Measurements from ENCODE around the gene RNFT2.

RNFT2 gene

DNA sequence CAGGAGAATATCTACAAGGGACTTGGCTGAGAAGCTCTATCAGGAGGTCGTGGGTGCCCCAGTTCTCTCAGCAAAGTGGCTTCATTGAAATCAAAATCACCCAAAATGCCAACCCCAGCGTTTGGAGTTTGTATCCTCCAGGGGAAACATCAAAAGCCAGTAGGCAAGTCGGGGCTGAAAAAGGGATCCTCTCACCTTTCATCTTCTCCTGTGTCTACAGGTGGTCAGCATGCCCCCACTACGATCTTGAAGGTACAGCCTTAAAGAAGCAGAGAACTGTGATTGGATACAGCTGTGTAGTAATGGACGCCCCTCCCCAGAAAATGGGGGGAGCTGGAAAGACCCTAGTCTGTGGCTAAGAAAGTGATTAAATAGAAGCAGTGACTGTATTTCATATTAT, 121.0 kb downstream of the RNFT2 start:
- H3K4me3 ChIP-seq (ENCODE audit: low read depth, low read length): no peak overlapping the region
- no peak for DNase-seq (ENCODE audit: low read depth)

DNA sequence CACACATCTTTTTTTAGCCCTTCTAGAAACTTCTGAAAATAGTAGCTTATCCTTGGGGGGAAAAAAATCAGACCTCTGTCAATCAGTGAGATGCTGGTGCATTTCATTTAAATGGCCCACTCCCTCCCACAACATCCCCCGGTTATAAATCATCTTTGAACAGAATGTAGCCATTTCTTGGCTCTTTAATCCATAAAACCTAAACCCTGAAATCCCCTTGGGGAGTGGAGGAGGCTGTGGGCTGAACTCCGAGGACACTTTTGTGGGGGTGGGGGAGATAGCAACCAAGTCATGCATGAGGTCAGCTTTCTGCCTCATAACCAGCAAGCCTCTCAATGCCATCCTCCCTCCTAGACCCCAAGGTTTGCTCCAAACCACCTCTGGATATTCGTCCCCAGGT, 122.1 kb downstream of the RNFT2 start:
- DNase-seq (ENCODE audit: low read depth): no peak
- peak overlapping the region; percentile 26 for H3K4me3 ChIP-seq (ENCODE audit: low read depth, low read length)

DNA sequence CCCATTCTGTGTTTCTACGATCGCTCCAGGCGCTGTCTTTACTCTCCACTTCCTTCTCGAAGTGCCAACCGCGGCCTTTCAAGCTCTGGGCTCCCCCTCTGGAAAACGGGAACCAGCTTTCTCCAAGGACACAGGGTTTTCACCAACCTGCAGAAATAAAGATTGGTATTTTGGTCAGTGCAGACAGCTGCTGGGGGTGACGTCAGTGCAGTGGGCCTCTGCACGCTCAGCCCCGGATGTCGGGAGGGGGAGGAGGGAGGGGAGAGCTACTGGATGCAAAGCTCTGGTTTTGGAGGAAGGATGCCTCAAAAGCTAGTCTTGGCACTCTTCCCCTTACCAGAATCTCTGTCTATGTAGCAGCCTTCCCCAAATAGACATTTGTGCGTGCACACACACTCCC, 123.2 kb downstream of the RNFT2 start:
- peak overlapping the region; percentile 13 for H3K4me3 ChIP-seq (ENCODE audit: low read depth, low read length)
- peak; percentile 50 for DNase-seq (ENCODE audit: low read depth)

DNA sequence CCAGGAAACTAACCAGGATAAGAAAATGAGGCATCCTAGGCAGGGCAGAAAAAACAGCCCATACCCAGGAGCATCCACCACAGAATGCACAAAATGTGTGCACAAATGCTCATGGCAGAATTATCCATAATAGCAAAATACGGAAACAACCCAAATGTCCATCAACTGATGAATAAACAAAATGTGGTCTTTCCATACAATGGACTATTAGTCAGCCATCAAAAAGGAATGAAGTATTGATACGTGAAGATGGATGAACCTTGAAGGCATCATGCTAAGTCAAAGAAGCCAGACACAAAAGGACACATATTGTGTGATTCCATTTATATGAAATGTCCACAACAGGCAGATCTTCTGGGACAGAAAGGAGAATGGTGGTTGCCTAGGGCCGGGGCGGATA, 124.1 kb downstream of the RNFT2 start:
- H3K4me3 ChIP-seq (ENCODE audit: low read depth, low read length): no peak overlapping the region
- DNase-seq (ENCODE audit: low read depth): no peak

DNA sequence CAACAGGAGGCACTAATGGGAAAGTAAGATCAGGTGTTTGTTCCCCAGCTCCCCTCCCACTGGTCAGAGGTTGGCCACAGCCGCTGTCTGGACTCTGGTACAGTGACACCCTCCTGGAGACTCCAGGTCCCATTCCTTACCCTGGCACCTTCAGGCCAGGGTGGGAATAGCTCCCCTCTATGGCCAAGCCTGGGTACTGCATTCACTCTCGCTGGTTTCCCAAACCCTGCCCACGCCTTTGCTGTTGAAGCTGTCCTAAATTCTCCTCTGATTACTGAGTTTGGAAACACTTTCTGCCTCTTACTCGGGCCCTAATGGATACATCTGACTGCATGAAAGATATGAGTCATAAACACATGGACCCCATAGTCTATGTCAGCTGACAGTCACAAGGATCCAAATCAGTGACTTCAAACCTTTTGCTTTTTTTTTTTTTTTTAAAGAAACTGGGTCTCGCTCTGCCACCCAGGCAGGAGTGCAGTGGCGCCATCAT, 125.2 kb downstream of the RNFT2 start:
- no peak for DNase-seq (ENCODE audit: low read depth)
- no peak overlapping the region for H3K4me3 ChIP-seq (ENCODE audit: low read depth, low read length)

DNA sequence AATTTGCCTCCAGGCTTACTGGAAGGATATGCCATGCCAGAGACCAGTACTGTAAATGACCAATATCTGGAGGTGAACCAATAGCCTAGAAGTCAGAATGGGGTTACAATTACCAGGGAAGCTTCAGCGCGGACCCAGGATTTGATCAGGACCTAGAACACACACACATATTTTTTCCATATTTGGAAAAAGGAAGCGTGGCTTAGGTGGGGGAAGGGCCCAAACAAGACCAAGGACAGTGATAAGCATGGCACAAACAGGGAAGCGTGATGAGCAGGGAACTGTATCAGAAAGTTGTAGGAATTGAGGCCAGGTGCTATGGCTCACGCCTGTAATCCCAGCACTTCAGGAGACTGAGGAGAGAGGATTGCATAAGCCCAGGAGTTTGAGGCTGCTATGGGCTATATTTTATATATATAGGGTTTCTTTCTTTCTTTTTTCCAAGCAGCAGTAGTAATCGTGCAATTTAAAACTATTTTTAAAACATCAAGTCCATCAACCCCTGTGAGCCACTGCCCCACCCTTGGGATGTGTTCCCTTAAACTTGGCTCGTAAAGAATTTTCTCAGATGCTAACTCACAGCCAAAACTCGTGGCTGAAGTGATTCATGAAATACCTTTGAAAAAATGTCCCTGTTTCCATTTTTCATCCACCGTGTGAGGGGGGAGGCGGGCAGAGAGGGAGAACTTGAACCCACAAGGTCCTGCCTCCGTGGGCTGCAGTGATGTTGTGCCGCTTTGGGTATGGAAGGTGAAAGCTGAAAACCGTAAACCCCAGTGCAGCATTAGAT, 126.5 kb downstream of the RNFT2 start:
- no peak overlapping the region for H3K4me3 ChIP-seq (ENCODE audit: low read depth, low read length)
- DNase-seq (ENCODE audit: low read depth): peak; percentile 39

DNA sequence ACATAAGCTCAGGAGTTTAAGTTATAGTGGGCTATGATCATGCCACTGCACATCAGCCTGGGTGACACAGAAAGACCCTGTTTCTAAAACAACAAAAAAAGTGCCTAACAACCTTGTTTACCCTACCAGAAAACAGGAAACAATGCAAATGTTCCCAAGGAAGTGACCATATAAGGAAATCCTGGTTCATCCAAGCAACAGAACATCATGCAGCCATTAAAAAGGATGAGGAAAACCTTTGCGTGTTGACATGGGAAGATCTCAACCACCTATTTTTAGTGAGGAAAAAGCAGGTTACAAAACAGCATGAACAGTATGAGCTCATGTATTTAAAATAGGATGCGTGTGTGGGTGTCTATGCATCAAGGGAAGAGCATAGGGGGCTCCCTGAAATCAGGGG, 129.4 kb downstream of the RNFT2 start:
- DNase-seq (ENCODE audit: low read depth): no peak
- H3K4me3 ChIP-seq (ENCODE audit: low read depth, low read length): no peak overlapping the region

DNA sequence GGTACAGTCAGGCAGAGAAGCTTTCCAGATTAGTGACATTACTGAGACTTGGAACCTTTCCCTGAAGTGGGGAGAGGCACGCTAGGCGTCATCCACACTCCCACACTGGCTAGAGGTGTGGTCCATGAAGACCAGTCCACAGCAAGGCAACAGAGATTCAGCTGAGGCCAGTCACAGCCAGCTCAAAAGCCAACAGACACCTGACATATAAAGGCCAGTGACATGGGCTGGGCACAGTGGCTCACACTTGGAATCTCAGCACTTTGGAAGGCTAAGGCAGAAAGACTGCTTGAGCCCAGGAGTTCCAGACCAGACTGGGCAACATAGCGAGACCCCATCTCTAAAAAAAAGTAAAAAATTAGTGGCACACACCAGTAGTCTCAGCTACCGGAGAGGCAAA, 132.2 kb downstream of the RNFT2 start:
- no peak for DNase-seq (ENCODE audit: low read depth)

DNA sequence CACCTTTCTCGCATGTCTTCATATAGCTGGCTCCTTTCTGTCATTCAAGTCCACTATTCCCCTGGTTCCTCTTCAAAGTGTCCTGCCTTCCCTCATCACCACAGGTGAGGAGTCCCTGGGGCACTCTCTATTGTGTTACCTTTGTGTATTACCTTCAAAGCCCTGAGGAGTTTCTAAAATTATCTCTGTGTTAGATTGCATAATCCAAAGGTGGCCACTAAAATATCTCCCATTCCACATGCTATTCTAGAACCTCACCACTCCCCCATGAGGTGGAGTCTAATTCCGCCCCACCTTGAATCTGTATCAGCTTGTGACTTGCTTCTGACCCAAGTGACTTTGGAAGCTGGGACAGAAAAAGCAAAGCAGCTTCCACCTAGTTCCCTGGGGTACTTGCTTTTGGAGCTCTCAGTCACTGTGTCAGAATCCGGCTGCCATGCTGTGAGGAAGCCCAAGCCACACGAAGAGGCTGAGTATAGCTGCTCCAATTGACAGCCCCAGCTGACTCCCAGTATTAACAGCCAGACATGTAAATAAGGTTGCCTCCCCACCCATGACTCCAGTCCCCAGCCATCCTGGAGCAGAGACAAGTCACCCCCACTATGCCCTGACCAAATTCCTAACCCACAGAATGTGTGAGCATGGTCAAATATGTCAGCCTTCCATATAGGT, 136.3 kb downstream of the RNFT2 start:
- no peak overlapping the region for H3K4me3 ChIP-seq (ENCODE audit: low read depth, low read length)
- no peak for DNase-seq (ENCODE audit: low read depth)

More for the DNA sequence above, 132.2 kb downstream of the RNFT2 start:
- H3K4me3 ChIP-seq (ENCODE audit: low read depth, low read length): no peak overlapping the region

DNA sequence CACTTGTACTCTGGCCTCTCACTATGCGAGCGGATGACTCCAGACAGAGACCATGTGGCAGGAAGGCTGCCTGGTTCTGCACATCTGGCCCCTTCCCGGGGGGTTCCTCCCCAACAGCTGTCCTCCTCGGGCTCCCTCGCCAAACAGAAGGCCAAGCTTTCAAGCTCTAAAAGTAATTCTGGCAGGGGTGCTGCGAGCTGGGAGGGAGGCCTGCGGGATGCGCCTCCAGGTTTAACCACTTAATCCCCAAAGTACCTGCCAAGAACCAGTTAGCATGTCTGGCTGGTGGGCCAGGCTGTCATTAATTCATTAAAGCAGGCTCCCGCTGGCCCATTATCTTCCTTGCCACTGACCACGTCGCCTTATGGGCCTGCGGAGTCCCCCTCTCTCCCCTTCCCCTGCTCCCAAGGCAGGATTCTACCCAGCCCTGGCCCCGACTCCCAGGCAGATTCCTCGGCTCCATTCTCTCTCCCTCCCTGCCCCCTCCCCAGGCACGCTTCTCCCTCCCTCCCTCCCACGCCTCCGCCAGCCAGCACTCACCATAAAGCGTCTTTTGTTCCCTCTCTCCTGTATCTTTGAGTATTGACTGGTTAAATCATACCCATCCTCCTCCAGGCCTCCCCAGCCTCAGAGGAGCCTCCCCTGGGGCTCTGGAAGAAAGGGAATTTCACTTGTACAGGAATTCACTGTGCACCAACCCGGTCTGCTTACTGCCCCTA, 138.2 kb downstream of the RNFT2 start:
- no peak overlapping the region for H3K4me3 ChIP-seq (ENCODE audit: low read depth, low read length)

DNA sequence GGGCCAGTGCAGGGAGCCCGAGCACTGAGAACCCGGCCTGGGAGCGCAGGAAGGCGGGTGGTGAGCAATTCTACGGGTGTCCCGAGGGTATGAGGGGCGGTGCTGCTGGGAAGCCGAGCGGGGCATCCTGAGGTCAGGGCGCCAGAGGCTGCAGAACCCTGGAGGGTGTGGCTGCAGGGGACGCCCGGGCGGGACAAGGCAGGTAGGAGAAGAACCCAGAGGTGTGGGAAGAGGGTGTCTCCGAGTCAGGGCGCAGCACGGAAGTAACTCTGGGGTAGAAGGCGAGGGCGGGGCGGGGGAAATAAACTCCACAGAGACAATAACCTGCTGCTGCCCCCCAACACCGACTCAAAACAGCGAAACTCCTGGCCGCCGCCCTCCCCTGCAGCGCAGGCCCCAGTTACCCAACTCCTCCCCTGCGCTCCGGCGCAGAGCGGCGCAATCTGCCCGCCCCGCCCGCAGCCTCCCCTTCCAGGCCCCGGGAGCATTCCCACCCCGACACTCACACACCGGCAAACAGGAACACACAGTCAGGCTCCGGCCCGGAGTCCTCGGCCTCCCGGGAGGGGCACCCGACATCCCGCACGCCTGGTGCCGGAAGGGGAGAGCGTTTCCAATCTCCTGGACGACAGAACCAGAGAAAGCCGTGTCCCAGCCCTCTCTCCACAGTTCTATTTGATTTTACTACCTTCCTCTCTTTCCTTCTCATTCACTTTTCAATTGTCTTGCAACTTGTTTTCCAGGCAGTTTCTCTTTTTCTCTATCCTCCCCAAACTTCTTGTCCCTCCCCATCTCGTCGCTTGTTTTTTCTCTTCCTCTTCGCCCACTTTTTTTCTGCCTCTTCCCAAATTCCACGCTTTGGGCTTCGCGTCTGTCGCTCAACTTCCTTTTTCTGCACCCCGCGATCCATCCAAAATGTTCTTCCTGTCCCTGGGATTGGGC, 140.7 kb downstream of the RNFT2 start:
- no peak for DNase-seq (ENCODE audit: low read depth)
- H3K4me3 ChIP-seq (ENCODE audit: low read depth, low read length): peak overlapping the region; percentile 6

More for the DNA sequence above, 138.2 kb downstream of the RNFT2 start:
- no peak for DNase-seq (ENCODE audit: low read depth)

DNA sequence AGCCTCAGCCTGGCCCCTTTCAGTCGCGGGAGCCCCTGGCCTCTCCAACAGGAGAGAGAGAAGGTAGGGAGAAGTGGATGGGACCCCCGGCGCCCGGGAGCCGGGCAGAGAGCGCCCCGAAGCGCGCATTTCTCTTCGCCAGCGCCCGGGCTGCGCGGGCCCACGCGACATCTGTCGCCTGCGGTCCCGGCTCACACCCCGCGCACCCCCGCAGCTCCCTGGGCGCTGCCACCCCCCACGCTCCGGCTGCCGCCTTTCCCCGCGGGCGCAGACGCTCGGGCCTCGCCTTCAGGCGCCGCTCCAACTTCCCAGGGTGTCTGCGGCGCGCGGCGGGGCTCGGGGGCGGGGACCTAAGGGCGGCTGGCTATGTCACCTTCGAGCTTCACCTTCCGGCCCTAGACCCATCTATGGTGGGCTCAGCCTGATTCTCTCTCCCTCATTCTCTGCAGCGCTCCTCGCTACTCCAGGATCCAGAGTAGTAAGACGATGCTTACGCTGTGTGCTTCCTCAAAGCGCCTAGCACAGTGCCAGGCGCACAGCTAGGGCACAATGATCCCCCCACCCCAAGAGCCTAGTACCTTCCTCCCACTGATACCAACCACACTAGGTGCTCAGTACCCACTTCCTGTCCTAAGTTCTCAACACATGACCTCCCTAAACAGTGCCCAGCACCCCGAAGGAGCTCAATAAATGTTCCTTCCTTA, 141.5 kb downstream of the RNFT2 start:
- H3K4me3 ChIP-seq (ENCODE audit: low read depth, low read length): no peak overlapping the region
- DNase-seq (ENCODE audit: low read depth): no peak

DNA sequence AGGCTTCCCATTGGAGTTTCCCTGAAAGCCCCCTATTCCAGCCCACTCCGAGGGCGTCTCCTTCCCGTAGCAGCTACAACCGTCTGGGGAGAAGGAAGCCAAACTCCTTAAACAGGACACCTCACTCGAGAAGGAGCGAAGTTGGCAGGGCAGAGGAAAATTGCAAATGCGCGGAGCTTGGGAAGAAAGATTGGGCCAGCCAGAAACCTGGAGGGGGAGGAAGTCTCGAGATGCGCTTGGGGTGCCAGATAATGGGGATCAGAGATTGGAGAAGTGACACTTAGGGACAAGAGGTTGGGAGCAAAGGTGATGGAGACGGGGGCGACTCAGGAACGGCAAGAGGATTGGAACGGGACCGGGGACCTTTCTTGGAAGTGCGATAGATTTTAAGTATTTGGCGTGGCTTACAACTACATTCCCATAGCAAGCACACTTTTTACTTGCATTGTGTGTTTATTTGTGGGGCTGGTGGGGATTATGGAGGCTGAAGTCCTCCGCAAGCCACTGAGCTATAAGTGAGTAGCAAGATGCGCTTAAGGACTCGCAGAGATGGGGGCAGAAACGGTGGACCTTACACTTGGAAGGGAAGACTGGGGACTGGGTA, 142.2 kb downstream of the RNFT2 start:
- H3K4me3 ChIP-seq (ENCODE audit: low read depth, low read length): no peak overlapping the region
- no peak for DNase-seq (ENCODE audit: low read depth)

DNA sequence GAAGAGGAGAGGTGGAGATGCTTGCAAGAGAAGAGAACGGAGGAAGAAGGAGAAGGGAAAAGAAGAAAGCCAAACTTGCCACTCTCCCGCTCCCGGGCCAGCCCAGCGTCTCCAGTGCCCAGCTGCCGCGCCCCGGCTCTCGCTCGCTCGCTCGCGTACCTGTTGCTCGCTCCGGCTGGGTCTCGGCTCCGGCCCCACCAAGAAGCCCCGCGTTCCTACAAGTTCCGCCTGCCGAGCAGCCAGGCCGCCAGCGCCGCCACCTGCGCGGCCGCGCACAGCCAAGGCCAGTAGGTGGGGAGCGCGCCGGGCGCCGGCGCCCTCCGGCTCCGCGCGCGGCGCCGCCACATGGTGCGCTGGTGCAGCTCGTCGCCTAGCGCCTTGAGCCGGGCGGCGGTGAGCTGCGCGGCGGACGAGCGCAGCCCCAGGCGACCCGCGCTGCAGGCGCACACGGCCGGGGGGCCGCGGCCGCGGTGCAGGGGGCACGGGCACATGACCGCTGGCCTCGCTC, 142.8 kb downstream of the RNFT2 start:
- peak overlapping the region; percentile 27 for H3K4me3 ChIP-seq (ENCODE audit: low read depth, low read length)
- no peak for DNase-seq (ENCODE audit: low read depth)

DNA sequence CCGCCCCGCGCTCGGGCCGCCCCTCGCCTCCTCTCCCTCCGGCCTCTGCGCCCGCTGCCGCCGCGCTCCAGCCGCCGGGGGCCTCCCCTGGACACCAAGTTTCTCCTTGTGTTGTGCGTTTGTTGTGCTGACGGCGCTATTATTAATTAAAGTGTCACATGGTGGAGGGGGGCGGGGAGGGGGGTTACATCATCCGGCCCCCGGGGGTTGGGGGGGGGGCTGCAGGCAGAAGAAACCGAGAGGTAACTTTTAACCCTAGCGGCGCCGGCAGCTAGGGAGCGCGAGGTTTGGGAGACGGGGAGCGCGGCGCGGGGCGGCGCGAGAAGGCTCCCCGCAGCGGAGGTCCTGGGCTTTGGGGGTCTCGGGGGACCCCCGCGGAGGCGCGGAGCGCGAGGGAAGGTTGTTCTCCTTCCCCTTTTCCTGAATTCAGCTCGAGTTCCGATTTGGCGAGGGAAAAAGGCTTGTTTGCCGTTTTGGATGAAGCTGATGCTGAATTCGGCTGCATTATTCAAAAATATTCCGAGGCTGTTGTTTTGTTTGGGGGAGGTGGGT, 143.3 kb downstream of the RNFT2 start, which contains the start of gene HRK:
HRK (minus strand) TSS at position 117 of the 552 bp plus-strand sequence. CDS start 134 bp downstream, outside the sequence.
- peak within 1 kb of the TSS; percentile 27 for H3K4me3 ChIP-seq (ENCODE audit: low read depth, low read length)
- no peak for DNase-seq (ENCODE audit: low read depth)

DNA sequence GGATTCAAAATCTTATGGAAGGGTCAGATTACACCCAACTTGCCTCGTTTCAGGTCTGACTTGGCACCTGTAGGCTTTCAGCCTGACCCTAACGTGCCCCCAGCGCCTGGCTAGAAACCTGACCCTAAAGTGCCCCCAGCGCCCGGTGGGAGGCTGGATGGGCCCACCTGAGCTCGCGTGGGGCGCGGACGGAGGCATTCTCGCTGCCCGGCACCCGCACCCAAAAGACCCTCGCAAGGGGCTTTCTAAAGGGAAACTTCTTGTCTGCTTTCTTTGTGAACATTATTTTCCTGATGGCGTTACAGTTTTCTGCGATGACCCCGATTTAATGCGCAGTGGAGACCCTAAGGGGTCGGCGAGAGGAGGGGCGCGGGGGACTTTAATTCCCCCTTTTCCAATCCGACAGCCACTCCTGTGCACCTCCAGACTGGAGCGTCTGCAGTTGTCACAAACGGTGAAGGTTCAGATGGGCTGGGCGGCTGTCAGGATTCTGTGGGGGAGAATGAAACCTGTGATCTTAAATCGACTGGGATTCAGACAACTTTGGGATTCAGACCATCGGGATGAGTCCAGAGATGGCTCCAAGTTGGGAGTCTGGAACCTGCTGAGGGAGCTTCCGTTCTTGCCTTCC, 143.9 kb downstream of the RNFT2 start:
- peak overlapping the region; percentile 22 for H3K4me3 ChIP-seq (ENCODE audit: low read depth, low read length)
- no peak for DNase-seq (ENCODE audit: low read depth)

DNA sequence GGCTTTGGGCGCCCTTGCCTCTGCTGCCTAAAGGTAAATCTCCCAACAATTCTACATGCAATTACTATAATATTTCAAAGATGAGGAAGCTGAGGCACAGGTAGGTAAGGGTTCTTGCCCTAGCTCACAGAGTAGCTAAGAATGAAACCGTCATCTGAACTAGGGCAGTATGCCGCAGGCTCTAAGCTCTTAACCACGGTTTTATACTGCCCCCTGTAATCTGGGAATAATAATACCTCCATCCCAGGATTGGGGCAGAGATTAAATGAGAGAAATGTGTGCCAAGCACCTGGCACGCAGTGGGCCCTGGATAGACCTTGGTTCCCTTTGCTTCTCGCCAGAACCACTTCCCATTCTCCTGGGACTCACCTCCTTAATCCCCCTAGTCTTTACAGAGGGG, 144.6 kb downstream of the RNFT2 start:
- DNase-seq (ENCODE audit: low read depth): no peak

More for the DNA sequence above, 144.6 kb downstream of the RNFT2 start:
- H3K4me3 ChIP-seq (ENCODE audit: low read depth, low read length): no peak overlapping the region

Data from skeletal muscle cell (primary cell).